Endothelial cell of umbilical vein (primary cell): Measurements from ENCODE around the gene GPAT2. TPM values are rescaled to one million over a fixed set of nuclear protein-coding genes. Genes with fewer than 3 reads are reported as not detected.

Source experiments
- BruUV-seq: library from RNA; stranded (reverse); fragments of 400-500 nt; replicated peaks from 2 replicates; lab custom pipeline; 2021; lab: Mats Ljungman, UMichigan
- CTCF ChIA-PET: fragments of 300-600, 350-600 bp; sonication (Branson Sonifier 250); formaldehyde crosslinking; loops from one replicate; lab custom pipeline; 2021; ENCODE audit warnings: antibody characterized with exemption, inconsistent platforms; lab: Charles Lee
- POLR2A ChIA-PET: fragments of 300-600, 350-600 bp; sonication (Branson Sonifier 250); formaldehyde crosslinking; loops from one replicate; lab custom pipeline; 2021; ENCODE audit warnings: antibody characterized with exemption, inconsistent platforms; lab: Charles Lee
- DNase-seq: peaks from one replicate; pipeline ENCODE4 v3.0.0-alpha.2; 2011; ENCODE audit warnings: low read depth, low spot score
- FAIRE-seq: peaks from 2 replicates; lab custom pipeline; 2011; peaks lifted over from hg19 to GRCh38; lab: Jason Lieb, UNC
- H2AFZ ChIP-seq: 2 replicates; pipeline ENCODE4 v1.6.0; 2012; ENCODE audit warnings: low read depth, low read length, control low read depth, inconsistent platforms
- H3K27ac ChIP-seq: 2 replicates; pipeline ENCODE4 v1.5.1; 2011; ENCODE audit warnings: low read depth, mild to moderate bottlenecking, control low read depth, low read length, moderate library complexity; ENCODE audit not compliant: insufficient read depth
- H3K27me3 ChIP-seq, 2 experiments: 2 replicates each; pipeline versions ENCODE4 v1.6.0 to v1.6.1; 2011; ENCODE audit warnings: low read length in 2 of 2, mixed read lengths in 1 of 2; ENCODE audit not compliant: control insufficient read depth in 2 of 2, insufficient read depth in 2 of 2
- H3K36me3 ChIP-seq, 2 experiments: 2 replicates in 1 of 2; 3 replicates in 1 of 2; pipeline ENCODE4 v1.5.1; 2011; ENCODE audit warnings: low read length in 2 of 2, mild to moderate bottlenecking in 1 of 2, moderate library complexity in 1 of 2; ENCODE audit not compliant: control insufficient read depth in 2 of 2, insufficient read depth in 2 of 2; ENCODE audit errors: extremely low read depth in 1 of 2
- H3K4me1 ChIP-seq: 3 replicates; pipeline ENCODE4 v1.5.1; 2011; ENCODE audit warnings: mild to moderate bottlenecking, low read length; ENCODE audit not compliant: control insufficient read depth, insufficient read depth; ENCODE audit errors: extremely low read depth
- H3K4me2 ChIP-seq: 2 replicates; pipeline ENCODE4 v1.6.1; 2011; ENCODE audit warnings: low read length, control low read depth, mixed read lengths; ENCODE audit not compliant: insufficient read depth
- H3K4me3 ChIP-seq, 3 experiments: fragments of 200-600 bp in 1 of 3; sonication (generic), shearing (Covaris generic) in 1 of 3; replicated peaks in 1 of 3; 2 replicates each; pipeline ENCODE4 v1.5.1; 2011 to 2016; ENCODE audit warnings: control low read depth in 3 of 3, low read length in 3 of 3, mild to moderate bottlenecking in 2 of 3, inconsistent platforms in 1 of 3, low read depth in 1 of 3, moderate library complexity in 1 of 3; ENCODE audit not compliant: insufficient read depth in 1 of 3
- H3K79me2 ChIP-seq: 2 replicates; pipeline ENCODE4 v1.6.0; 2012; ENCODE audit warnings: low read length, inconsistent platforms; ENCODE audit not compliant: control insufficient read depth, insufficient read depth
- H3K9ac ChIP-seq: replicated peaks from 2 replicates; pipeline ENCODE3; 2011; ENCODE audit warnings: low read length, control low read depth; ENCODE audit not compliant: insufficient read depth; ENCODE audit errors: extremely low read depth
- H3K9me1 ChIP-seq: replicated peaks from 3 replicates; pipeline ENCODE4 v1.6.0; 2011; ENCODE audit warnings: mild to moderate bottlenecking, low read length; ENCODE audit not compliant: control insufficient read depth, insufficient read depth; ENCODE audit errors: extremely low read depth
- H3K9me3 ChIP-seq: replicated peaks from 2 replicates; pipeline ENCODE4 v1.5.1; 2012; ENCODE audit warnings: low read length, inconsistent platforms; ENCODE audit not compliant: control insufficient read depth, insufficient read depth
- H4K20me1 ChIP-seq: replicated peaks from 2 replicates; pipeline ENCODE3; 2011; ENCODE audit warnings: mild to moderate bottlenecking, low read length; ENCODE audit not compliant: control insufficient read depth, insufficient read depth; ENCODE audit errors: extremely low read depth
- EZH2 ChIP-seq: IDR thresholded peaks from 2 replicates; pipeline ENCODE4 v1.6.1; 2012; ENCODE audit warnings: borderline replicate concordance, low read depth, mild to moderate bottlenecking, moderate library complexity, low read length, inconsistent platforms; ENCODE audit not compliant: severe bottlenecking
- FOS ChIP-seq: IDR thresholded peaks from 2 replicates; pipeline ENCODE4 v1.6.1; 2011; ENCODE audit warnings: mild to moderate bottlenecking, low read length, moderate library complexity, borderline replicate concordance; ENCODE audit not compliant: insufficient read depth
- GATA2 ChIP-seq: IDR thresholded peaks from 2 replicates; pipeline ENCODE4 v1.7.0; 2011; ENCODE audit warnings: low read depth, mild to moderate bottlenecking, moderate library complexity, mixed read lengths, low read length; ENCODE audit not compliant: insufficient read length, insufficient read depth
- JUN ChIP-seq: IDR thresholded peaks from 2 replicates; pipeline ENCODE4 v1.6.1; 2011; ENCODE audit warnings: borderline replicate concordance, low read depth; ENCODE audit not compliant: insufficient read length, insufficient read depth
- MYC ChIP-seq: IDR thresholded peaks from one replicate; pipeline ENCODE4 v1.6.1; 2011; ENCODE audit warnings: mild to moderate bottlenecking, low read depth, low read length
- POLR2A ChIP-seq: IDR thresholded peaks from 2 replicates; pipeline ENCODE4 v1.6.1; 2012; ENCODE audit warnings: low read depth, mild to moderate bottlenecking, control low read depth, low read length
- POLR2AphosphoS5 ChIP-seq: IDR thresholded peaks from 2 replicates; pipeline ENCODE4 v1.6.1; 2012; ENCODE audit warnings: low read depth, mild to moderate bottlenecking, control low read depth, low read length, moderate library complexity; ENCODE audit not compliant: insufficient read depth
- dilution Hi-C: fragments of 300-500 bp; cut with MboI; formaldehyde crosslinking; loops from one replicate; pipeline ENCODE4 v1.15.0; 2019; ENCODE audit warnings: low sequenced_read_pairs; ENCODE audit not compliant: extremely low pct_ligation_motif_present
- intact Hi-C: fragments of 100-400 bp; cut with micrococcal nuclease; formaldehyde crosslinking; loops from one replicate; pipeline ENCODE4 v1.10.0; 2022
- polyA plus RNA-seq, 4 experiments: library from polyadenylated mRNA; depleted of rRNA in 3 of 4; stranded (reverse) in 3 of 4; unstranded in 1 of 4; fragments of >200 nt; gene quantifications; 2 replicates each; pipeline versions ENCODE4 v1.2.1 to v1.2.3, GENCODE V29; 2011 to 2012; ENCODE audit warnings: missing spikeins in 1 of 4
- total RNA-seq: library from RNA; stranded (reverse); gene quantifications from 2 replicates; pipeline ENCODE4 v1.2.3, GENCODE V29; 2021
- TF ChIP-seq, protein P1 (sequence below), 2 donors: IDR thresholded peaks; 1 replicate in 1 of 2; 2 replicates in 1 of 2; pipeline ENCODE4 v1.5.1; 2011; ENCODE audit warnings: low read length in 2 of 2, mild to moderate bottlenecking in 2 of 2, moderate library complexity in 2 of 2, control low read depth in 1 of 2, inconsistent platforms in 1 of 2, low read depth in 1 of 2; ENCODE audit not compliant: insufficient read depth in 1 of 2; ENCODE audit errors: extremely low read depth in 1 of 2
- TF ChIP-seq, protein P2 (sequence below): IDR thresholded peaks from 2 replicates; pipeline ENCODE4 v1.6.1; 2011; ENCODE audit not compliant: insufficient read depth, insufficient read length

The GPAT2 gene
- total and polyA plus RNA-seq, 2 donors (not counting 3 experiments of a cell fraction or from before 2014, with no cell fraction given), result 6.6 to 10.3 TPM

GRCh38 chr2:96083064-96083939 is 48.6 kb upstream of the GPAT2 start:
- intact Hi-C loops, result no loop called here
- FAIRE-seq (no peak), DNase-seq (no peak)
- ChIA-PET CTCF (interaction anchor here (1.2 to 1.5 kb wide), 2 partner anchors 33 to 91 kb away, joined by 3 to 5 read pairs; no protein-coding TSS in a partner anchor), POLR2A (no interaction called here)
- no peaks in the 10 kb centered on the region for H3K9me1 ChIP-seq
- H3K27me3 ChIP-seq, result peaks cover 2 to 6% of the 10 kb centered on the region in 2 experiments
- no peaks in the 10 kb centered on the region for H3K79me2 ChIP-seq
- no peak overlapping the region for H2AFZ ChIP-seq
- no peaks in the 10 kb centered on the region for H3K36me3 ChIP-seq
- H4K20me1 ChIP-seq, result no peaks in the 10 kb centered on the region
- no peaks in the 10 kb centered on the region for H3K4me1 ChIP-seq
- H3K4me3 ChIP-seq, result no peak overlapping the region
- TF ChIP-seq EZH2 (no peak), FOS (no peak), JUN (no peak), POLR2AphosphoS5 (no peak), GATA2 (no peak), MYC (no peak), POLR2A (no peak)
- TF ChIP-seq, protein P1, sequence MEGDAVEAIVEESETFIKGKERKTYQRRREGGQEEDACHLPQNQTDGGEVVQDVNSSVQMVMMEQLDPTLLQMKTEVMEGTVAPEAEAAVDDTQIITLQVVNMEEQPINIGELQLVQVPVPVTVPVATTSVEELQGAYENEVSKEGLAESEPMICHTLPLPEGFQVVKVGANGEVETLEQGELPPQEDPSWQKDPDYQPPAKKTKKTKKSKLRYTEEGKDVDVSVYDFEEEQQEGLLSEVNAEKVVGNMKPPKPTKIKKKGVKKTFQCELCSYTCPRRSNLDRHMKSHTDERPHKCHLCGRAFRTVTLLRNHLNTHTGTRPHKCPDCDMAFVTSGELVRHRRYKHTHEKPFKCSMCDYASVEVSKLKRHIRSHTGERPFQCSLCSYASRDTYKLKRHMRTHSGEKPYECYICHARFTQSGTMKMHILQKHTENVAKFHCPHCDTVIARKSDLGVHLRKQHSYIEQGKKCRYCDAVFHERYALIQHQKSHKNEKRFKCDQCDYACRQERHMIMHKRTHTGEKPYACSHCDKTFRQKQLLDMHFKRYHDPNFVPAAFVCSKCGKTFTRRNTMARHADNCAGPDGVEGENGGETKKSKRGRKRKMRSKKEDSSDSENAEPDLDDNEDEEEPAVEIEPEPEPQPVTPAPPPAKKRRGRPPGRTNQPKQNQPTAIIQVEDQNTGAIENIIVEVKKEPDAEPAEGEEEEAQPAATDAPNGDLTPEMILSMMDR (IDR thresholded peaks at IDR 0.05; ENCODE audit: extremely low read depth in 1 of 2, insufficient read depth in 1 of 2, low read depth in 1 of 2, low read length in 2 of 2), result no peak
- TF ChIP-seq, protein P2, sequence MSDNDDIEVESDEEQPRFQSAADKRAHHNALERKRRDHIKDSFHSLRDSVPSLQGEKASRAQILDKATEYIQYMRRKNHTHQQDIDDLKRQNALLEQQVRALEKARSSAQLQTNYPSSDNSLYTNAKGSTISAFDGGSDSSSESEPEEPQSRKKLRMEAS, result no peak
- H3K4me2 ChIP-seq, result no peak overlapping the region
- dilution Hi-C loops, result no loop called here
- no TSS peak for BruUV-seq
- no peak overlapping the region for H3K9ac ChIP-seq
- H3K9me3 ChIP-seq, result no peaks in the 10 kb centered on the region
- no peak overlapping the region for H3K27ac ChIP-seq
